Measurements from ENCODE around the gene NR1D1.

- TF ChIP-seq, protein P1, sequence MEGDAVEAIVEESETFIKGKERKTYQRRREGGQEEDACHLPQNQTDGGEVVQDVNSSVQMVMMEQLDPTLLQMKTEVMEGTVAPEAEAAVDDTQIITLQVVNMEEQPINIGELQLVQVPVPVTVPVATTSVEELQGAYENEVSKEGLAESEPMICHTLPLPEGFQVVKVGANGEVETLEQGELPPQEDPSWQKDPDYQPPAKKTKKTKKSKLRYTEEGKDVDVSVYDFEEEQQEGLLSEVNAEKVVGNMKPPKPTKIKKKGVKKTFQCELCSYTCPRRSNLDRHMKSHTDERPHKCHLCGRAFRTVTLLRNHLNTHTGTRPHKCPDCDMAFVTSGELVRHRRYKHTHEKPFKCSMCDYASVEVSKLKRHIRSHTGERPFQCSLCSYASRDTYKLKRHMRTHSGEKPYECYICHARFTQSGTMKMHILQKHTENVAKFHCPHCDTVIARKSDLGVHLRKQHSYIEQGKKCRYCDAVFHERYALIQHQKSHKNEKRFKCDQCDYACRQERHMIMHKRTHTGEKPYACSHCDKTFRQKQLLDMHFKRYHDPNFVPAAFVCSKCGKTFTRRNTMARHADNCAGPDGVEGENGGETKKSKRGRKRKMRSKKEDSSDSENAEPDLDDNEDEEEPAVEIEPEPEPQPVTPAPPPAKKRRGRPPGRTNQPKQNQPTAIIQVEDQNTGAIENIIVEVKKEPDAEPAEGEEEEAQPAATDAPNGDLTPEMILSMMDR (IDR thresholded peaks at IDR 0.05; ENCODE audit: low read length): no peak
- no peak for TF ChIP-seq EZH2 (IDR thresholded peaks at IDR 0.05; ENCODE audit: borderline replicate concordance, low read length)
Observed at GRCh38 chr17:40134184-40134583, 33.8 kb upstream of the NR1D1 start.

Data from OCI-LY1 (cell line).